GM18505 (cell line): ENCODE measurements around the gene WDR7.

Source experiments
- ATAC-seq: cut with Tn5 transposase; IDR thresholded peaks from one replicate; pipeline ENCODE4 v1.9.1; 2021; ENCODE audit not compliant: unreplicated experiment
- POLR2A ChIP-seq: IDR thresholded peaks from 4 replicates; pipeline ENCODE4 v1.6.1; 2011; ENCODE audit warnings: borderline replicate concordance; ENCODE audit not compliant: insufficient read depth, insufficient read length; ENCODE audit errors: extremely low read depth

WDR7 gene

GRCh38 chr18:56676639-56677038 is 25.5 kb downstream of the WDR7 start:
- no peak for TF ChIP-seq POLR2A
- ATAC-seq = no peak

GRCh38 chr18:56678836-56679565 is 27.8 kb downstream of the WDR7 start:
- no peak for TF ChIP-seq POLR2A
- no peak for ATAC-seq

GRCh38 chr18:56684277-56684676 is 33.1 kb downstream of the WDR7 start:
- no peak for TF ChIP-seq POLR2A
- no peak for ATAC-seq

GRCh38 chr18:56691530-56691929 is 40.4 kb downstream of the WDR7 start:
- no peak for ATAC-seq
- TF ChIP-seq POLR2A = no peak

- ATAC-seq = no peak
- no peak for TF ChIP-seq POLR2A
Observed at GRCh38 chr18:56696966-56697365, 45.8 kb downstream of the WDR7 start.

GRCh38 chr18:56702946-56703345 is 51.8 kb downstream of the WDR7 start:
- TF ChIP-seq POLR2A = no peak
- no peak for ATAC-seq

- ATAC-seq = peak; percentile 97
- no peak for TF ChIP-seq POLR2A
Observed at GRCh38 chr18:56709463-56709862, 58.3 kb downstream of the WDR7 start.

- no peak for ATAC-seq
- no peak for TF ChIP-seq POLR2A
Observed at GRCh38 chr18:56711708-56712445, 60.7 kb downstream of the WDR7 start.

- no peak for TF ChIP-seq POLR2A
- ATAC-seq = no peak
Observed at GRCh38 chr18:56712761-56713160, 61.6 kb downstream of the WDR7 start.

GRCh38 chr18:56715121-56715520 is 64.0 kb downstream of the WDR7 start:
- TF ChIP-seq POLR2A = no peak
- no peak for ATAC-seq

GRCh38 chr18:56716692-56717146 is 65.6 kb downstream of the WDR7 start:
- no peak for TF ChIP-seq POLR2A
- ATAC-seq = no peak

- ATAC-seq = no peak
- no peak for TF ChIP-seq POLR2A
Observed at GRCh38 chr18:56721031-56721430, 69.9 kb downstream of the WDR7 start.

GRCh38 chr18:56721491-56721890 is 70.3 kb downstream of the WDR7 start:
- ATAC-seq = no peak
- no peak for TF ChIP-seq POLR2A

GRCh38 chr18:56722518-56722917 is 71.4 kb downstream of the WDR7 start:
- ATAC-seq = no peak
- TF ChIP-seq POLR2A = no peak

- no peak for TF ChIP-seq POLR2A
- no peak for ATAC-seq
Observed at GRCh38 chr18:56723068-56723467, 71.9 kb downstream of the WDR7 start.

GRCh38 chr18:56723706-56724105 is 72.5 kb downstream of the WDR7 start:
- no peak for ATAC-seq
- no peak for TF ChIP-seq POLR2A
